Measurements from ENCODE around the gene MRTFB.

Gene MRTFB

GRCh38 chr16:14110728-14111251 is 39.7 kb downstream of the MRTFB start:
- no peak overlapping the region for H3K4me3 ChIP-seq (ENCODE audit: low read depth, low read length)
- DNase-seq (ENCODE audit: low read depth) = no peak
- TF ChIP-seq CTCF (IDR thresholded peaks at IDR 0.05; ENCODE audit: low read depth, low read length, missing control alignments) = no peak

- TF ChIP-seq CTCF (IDR thresholded peaks at IDR 0.05; ENCODE audit: low read depth, low read length, missing control alignments) = no peak
- H3K4me3 ChIP-seq (ENCODE audit: low read depth, low read length) = no peak overlapping the region
- no peak for DNase-seq (ENCODE audit: low read depth)
These were observed 40.8 kb downstream of the MRTFB start for GRCh38 chr16:14111713-14112538.

- H3K4me3 ChIP-seq (ENCODE audit: low read depth, low read length) = no peak overlapping the region
- TF ChIP-seq CTCF (IDR thresholded peaks at IDR 0.05; ENCODE audit: low read depth, low read length, missing control alignments) = no peak
- DNase-seq (ENCODE audit: low read depth) = no peak
These were observed 41.4 kb downstream of the MRTFB start for GRCh38 chr16:14112539-14112856.

GRCh38 chr16:14113344-14113743 is 42.2 kb downstream of the MRTFB start:
- no peak for TF ChIP-seq CTCF (IDR thresholded peaks at IDR 0.05; ENCODE audit: low read depth, low read length, missing control alignments)
- no peak overlapping the region for H3K4me3 ChIP-seq (ENCODE audit: low read depth, low read length)
- no peak for DNase-seq (ENCODE audit: low read depth)

GRCh38 chr16:14117051-14117450 is 45.9 kb downstream of the MRTFB start:
- TF ChIP-seq CTCF (IDR thresholded peaks at IDR 0.05; ENCODE audit: low read depth, low read length, missing control alignments) = no peak
- no peak overlapping the region for H3K4me3 ChIP-seq (ENCODE audit: low read depth, low read length)
- DNase-seq (ENCODE audit: low read depth) = no peak

GRCh38 chr16:14119799-14120198 is 48.7 kb downstream of the MRTFB start:
- no peak for TF ChIP-seq CTCF (IDR thresholded peaks at IDR 0.05; ENCODE audit: low read depth, low read length, missing control alignments)
- H3K4me3 ChIP-seq (ENCODE audit: low read depth, low read length) = no peak overlapping the region
- no peak for DNase-seq (ENCODE audit: low read depth)

- DNase-seq (ENCODE audit: low read depth) = no peak
- no peak for TF ChIP-seq CTCF (IDR thresholded peaks at IDR 0.05; ENCODE audit: low read depth, low read length, missing control alignments)
- no peak overlapping the region for H3K4me3 ChIP-seq (ENCODE audit: low read depth, low read length)
These were observed 49.2 kb downstream of the MRTFB start for GRCh38 chr16:14120335-14120734.
